Measurements from ENCODE around the gene GDI1. TPM values are rescaled to one million over a fixed set of nuclear protein-coding genes. Genes with fewer than 3 reads are reported as not detected.

Gene GDI1
- total and polyA plus RNA-seq, 10 of the 15 experiments (the other 5 are each of a cell fraction or from before 2014, with no cell fraction given), result 0.92 to 102 (median 49.6) TPM

DNA sequence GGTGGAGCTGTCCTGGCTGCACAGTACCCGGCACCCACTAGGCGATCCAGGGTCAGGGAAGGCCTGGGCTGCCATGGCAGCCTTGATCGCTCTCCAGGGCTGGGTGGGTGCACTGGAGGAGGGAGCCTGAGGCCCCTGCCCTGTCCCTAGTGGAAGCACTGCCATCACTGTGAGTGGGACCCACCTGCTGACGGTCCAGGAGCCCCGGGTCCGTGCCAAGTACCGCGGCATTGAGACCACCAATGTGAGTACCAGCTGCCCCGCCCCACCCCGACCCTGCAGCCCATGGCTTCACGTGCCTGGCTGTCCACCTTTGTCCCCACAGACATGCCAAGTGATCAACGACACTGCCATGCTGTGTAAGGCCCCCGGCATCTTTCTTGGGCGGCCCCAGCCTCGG lies 30.0 kb downstream of the GDI1 start:
- no peak overlapping the region for H2AFZ ChIP-seq (ENCODE audit: control insufficient read depth, low read depth, low read length)
- no TSS peak for BruUV-seq (replicated peaks)
- FAIRE-seq (no peak), DNase-seq (ENCODE audit: low read depth, low spot score) (no peak), ATAC-seq (no peak)
- TF ChIP-seq POLR2AphosphoS5 (IDR thresholded peaks at IDR 0.05; ENCODE audit: low read length) (no peak), EP300 (IDR thresholded peaks at IDR 0.05; ENCODE audit: borderline replicate concordance in 1 of 2, control insufficient read depth in 1 of 2, low read depth in 2 of 2, low read length in 2 of 2) (no peak), FOS (IDR thresholded peaks at IDR 0.05; ENCODE audit: borderline replicate concordance, extremely low read depth, insufficient read length) (no peak), ZZZ3 (IDR thresholded peaks at IDR 0.05; ENCODE audit: control insufficient read depth, insufficient read length, low read depth) (no peak)
- TF ChIP-seq, protein P1, sequence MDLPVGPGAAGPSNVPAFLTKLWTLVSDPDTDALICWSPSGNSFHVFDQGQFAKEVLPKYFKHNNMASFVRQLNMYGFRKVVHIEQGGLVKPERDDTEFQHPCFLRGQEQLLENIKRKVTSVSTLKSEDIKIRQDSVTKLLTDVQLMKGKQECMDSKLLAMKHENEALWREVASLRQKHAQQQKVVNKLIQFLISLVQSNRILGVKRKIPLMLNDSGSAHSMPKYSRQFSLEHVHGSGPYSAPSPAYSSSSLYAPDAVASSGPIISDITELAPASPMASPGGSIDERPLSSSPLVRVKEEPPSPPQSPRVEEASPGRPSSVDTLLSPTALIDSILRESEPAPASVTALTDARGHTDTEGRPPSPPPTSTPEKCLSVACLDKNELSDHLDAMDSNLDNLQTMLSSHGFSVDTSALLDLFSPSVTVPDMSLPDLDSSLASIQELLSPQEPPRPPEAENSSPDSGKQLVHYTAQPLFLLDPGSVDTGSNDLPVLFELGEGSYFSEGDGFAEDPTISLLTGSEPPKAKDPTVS (IDR thresholded peaks at IDR 0.05; ENCODE audit: low read depth, low read length), result no peak
- TF ChIP-seq, protein P2, sequence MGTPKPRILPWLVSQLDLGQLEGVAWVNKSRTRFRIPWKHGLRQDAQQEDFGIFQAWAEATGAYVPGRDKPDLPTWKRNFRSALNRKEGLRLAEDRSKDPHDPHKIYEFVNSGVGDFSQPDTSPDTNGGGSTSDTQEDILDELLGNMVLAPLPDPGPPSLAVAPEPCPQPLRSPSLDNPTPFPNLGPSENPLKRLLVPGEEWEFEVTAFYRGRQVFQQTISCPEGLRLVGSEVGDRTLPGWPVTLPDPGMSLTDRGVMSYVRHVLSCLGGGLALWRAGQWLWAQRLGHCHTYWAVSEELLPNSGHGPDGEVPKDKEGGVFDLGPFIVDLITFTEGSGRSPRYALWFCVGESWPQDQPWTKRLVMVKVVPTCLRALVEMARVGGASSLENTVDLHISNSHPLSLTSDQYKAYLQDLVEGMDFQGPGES (IDR thresholded peaks at IDR 0.05), result no peak
- no peaks in the 10 kb centered on the region for H3K79me2 ChIP-seq (ENCODE audit: control insufficient read depth, insufficient read depth, low read length)
- WGBS (ENCODE audit: insufficient coverage, insufficient replicate concordance, low lambda C conversion rate, missing lambda C conversion rate), result 64% methylated on average over 14 of the region's 15 CpGs
- H3K4me2 ChIP-seq (ENCODE audit: control insufficient read depth, insufficient read depth), result no peak overlapping the region
- ChIA-PET RAD21 (ENCODE audit: unreplicated experiment) (no interaction called here), CTCF (no interaction called here), SMC1A (ENCODE audit: uncharacterized antibody, unreplicated experiment) (no interaction called here), POLR2A (no interaction called here)
- H3K27me3 ChIP-seq (replicated peaks in 1 of 2; ENCODE audit: control insufficient read depth in 2 of 2, insufficient read depth in 2 of 2, low read length in 1 of 2), result no peaks in the 10 kb centered on the region
- no peaks in the 10 kb centered on the region for H3K4me1 ChIP-seq (ENCODE audit: control insufficient read depth, insufficient read depth, low read length)
- H3K9ac ChIP-seq (ENCODE audit: control insufficient read depth, insufficient read depth, low read length), result no peak overlapping the region
- H3K4me3 ChIP-seq, result no peak overlapping the region
- no peaks in the 10 kb centered on the region for H4K20me1 ChIP-seq (ENCODE audit: control insufficient read depth, insufficient read depth)
- H3K9me3 ChIP-seq (replicated peaks; ENCODE audit: control insufficient read depth, insufficient read depth, low read length), result no peaks in the 10 kb centered on the region; the same call in 2 of the 3 replicates
- peaks cover 0 to 2% of the 10 kb centered on the region in 2 experiments; a peak in 3 of 4 replicates for H3K36me3 ChIP-seq (ENCODE audit: control insufficient read depth in 2 of 2, insufficient read depth in 2 of 2, low read length in 1 of 2)
- in situ Hi-C loops (cut with MboI), result no loop called here
- H3K27ac ChIP-seq (ENCODE audit: control insufficient read depth, insufficient read depth), result no peak overlapping the region
- intact Hi-C loops (cut with micrococcal nuclease; ENCODE audit: unreplicated experiment), result no loop called here
